GM23248 (cell line): ENCODE data around the gene JDP2. TPM values are rescaled to one million over a fixed set of nuclear protein-coding genes. Genes with fewer than 3 reads are reported as not detected.

ENCODE experiments used
- DNase-seq: peaks from one replicate; pipeline ENCODE4 v3.0.0-alpha.2; 2015
- H2AFZ ChIP-seq: fragments of 200-600 bp; sonication (generic); 2 replicates; pipeline ENCODE4 v1.6.1; 2016; ENCODE audit warnings: antibody characterized with exemption
- H3F3A ChIP-seq: fragments of 200-600 bp; sonication (generic); 2 replicates; pipeline ENCODE4 v1.6.1; 2016; ENCODE audit warnings: mild to moderate bottlenecking, antibody characterized with exemption, mixed run types; ENCODE audit not compliant: insufficient read depth
- H3K27ac ChIP-seq: fragments of 200-600 bp; sonication (generic); 2 replicates; pipeline ENCODE4 v1.5.1; 2016; ENCODE audit warnings: mild to moderate bottlenecking
- H3K27me3 ChIP-seq: fragments of 200-600 bp; sonication (generic); replicated peaks from 2 replicates; pipeline ENCODE4 v1.6.1; 2016; ENCODE audit warnings: mild to moderate bottlenecking; ENCODE audit not compliant: insufficient read depth
- H3K36me3 ChIP-seq: fragments of 200-600 bp; sonication (generic); 2 replicates; pipeline ENCODE4 v1.6.1; 2016; ENCODE audit warnings: low read depth, mild to moderate bottlenecking
- H3K4me1 ChIP-seq: fragments of 200-600 bp; sonication (generic); 2 replicates; pipeline ENCODE4 v1.6.1; 2016; ENCODE audit warnings: mild to moderate bottlenecking; ENCODE audit not compliant: insufficient read depth
- H3K4me2 ChIP-seq: fragments of 200-600 bp; sonication (generic); one replicate; pipeline ENCODE4 v1.6.1; 2016; ENCODE audit warnings: mild to moderate bottlenecking; ENCODE audit not compliant: unreplicated experiment
- H3K4me3 ChIP-seq: fragments of 200-600 bp; sonication (generic); 2 replicates; pipeline ENCODE4 v1.5.1; 2016; ENCODE audit warnings: mild to moderate bottlenecking
- H3K79me2 ChIP-seq: fragments of 200-600 bp; sonication (generic); 2 replicates; pipeline ENCODE4 v1.6.1; 2016; ENCODE audit warnings: mild to moderate bottlenecking; ENCODE audit not compliant: insufficient read depth
- H3K9ac ChIP-seq: fragments of 200-600 bp; sonication (generic); 2 replicates; pipeline ENCODE4 v1.6.1; 2016; ENCODE audit warnings: mild to moderate bottlenecking
- H3K9me2 ChIP-seq: fragments of 200-600 bp; sonication (generic); 2 replicates; pipeline ENCODE4 v1.6.1; 2016; ENCODE audit warnings: mixed run types, mild to moderate bottlenecking, moderate library complexity; ENCODE audit not compliant: insufficient read depth
- H3K9me3 ChIP-seq: fragments of 200-600 bp; sonication (generic); one replicate; pipeline ENCODE4 v1.6.1; 2017; ENCODE audit warnings: low read depth
- H4K20me1 ChIP-seq: fragments of 200-600 bp; sonication (generic); 2 replicates; pipeline ENCODE4 v1.6.0; 2016; ENCODE audit not compliant: insufficient read depth
- EZH2 ChIP-seq: fragments of 200-600 bp; sonication (generic); IDR thresholded peaks from 2 replicates; pipeline ENCODE4 v1.6.1; 2018; ENCODE audit warnings: antibody characterized with exemption, mild to moderate bottlenecking; ENCODE audit not compliant: insufficient read depth, poor library complexity, severe bottlenecking
- EZH2phosphoT487 ChIP-seq: fragments of 200-600 bp; sonication (generic); IDR thresholded peaks from 2 replicates; pipeline ENCODE4 v1.6.1; 2018; ENCODE audit warnings: antibody characterized with exemption, moderate library complexity, mild to moderate bottlenecking, low read depth; ENCODE audit not compliant: insufficient read depth
- WGBS, 2 experiments: methylation state at CpG; one replicate each; pipeline ENCODE4 v1.1.6; 2015 to 2017; ENCODE audit warnings: low lambda C conversion rate in 2 of 2, low coverage in 1 of 2; ENCODE audit errors: missing lambda C conversion rate in 2 of 2; 5-methylcytosine and 5-hydroxymethylcytosine counted together
- in situ Hi-C: fragments of 300-500 bp; cut with MboI; formaldehyde crosslinking; loops from 2 replicates; pipeline ENCODE4 v1.15.0; 2020
- polyA plus RNA-seq: library from polyadenylated mRNA; unstranded; fragments of >200 nt; fragmentation: Nextera tagmentation; extraction: Ambion mirVana; gene quantifications from 2 replicates; pipeline ENCODE4 v1.2.1, GENCODE V29; 2016
- total RNA-seq: library from RNA; depleted of rRNA; stranded (reverse); fragments of >200 nt; shearing (Covaris generic); gene quantifications from 2 replicates; pipeline ENCODE4 v1.2.3, GENCODE V29; 2014

The JDP2 gene
- total and polyA plus RNA-seq, 2 experiments from 2014 or later, result 20.0 to 163 TPM

DNA sequence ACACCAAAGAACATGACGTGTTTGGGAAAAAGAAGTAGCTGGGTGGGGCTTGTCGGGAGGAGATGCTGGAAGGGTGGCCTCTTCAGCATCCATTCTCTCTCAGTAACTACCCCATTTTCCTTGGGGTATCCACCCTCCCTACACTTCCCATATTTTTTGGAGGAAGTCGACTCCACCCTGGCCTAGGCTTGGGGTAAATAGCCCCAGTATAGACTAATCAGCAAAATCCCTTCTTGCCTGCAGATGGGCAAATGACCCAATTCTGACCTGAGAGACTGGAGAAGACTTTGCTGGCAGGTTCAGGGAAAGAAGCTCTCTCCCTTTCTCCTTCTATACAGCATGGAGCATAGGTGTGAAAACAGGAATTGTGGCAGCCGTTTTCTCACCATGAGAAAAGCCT is 28.5 kb upstream of the JDP2 start:
- Histone ChIP-seq H3K4me1 (peaks cover 17% of the 10 kb centered on the region), H3K36me3 (no peaks in the 10 kb centered on the region), H3K9ac (no peak overlapping the region), H3K79me2 (no peaks in the 10 kb centered on the region), H3K4me3 (no peak overlapping the region), H3K27me3 (peaks cover 18% of the 10 kb centered on the region), H3K9me2 (no peaks in the 10 kb centered on the region), H3K27ac (no peak overlapping the region), H3K4me2 (no peak overlapping the region), H2AFZ (no peak overlapping the region), H4K20me1 (no peaks in the 10 kb centered on the region), H3K9me3 (no peaks in the 10 kb centered on the region), H3F3A (no peaks in the 10 kb centered on the region)
- no peak for DNase-seq
- TF ChIP-seq EZH2phosphoT487 (no peak), EZH2 (no peak)
- WGBS, 2 experiments, result 85 to 93% methylated on average over 4 of the region's 4 CpGs
- in situ Hi-C loops, result no loop called here

- in situ Hi-C loops, result no loop called here
- Histone ChIP-seq H3K27me3 (peaks cover 15% of the 10 kb centered on the region), H3K9me3 (no peaks in the 10 kb centered on the region), H3K4me1 (peaks cover 17% of the 10 kb centered on the region), H4K20me1 (no peaks in the 10 kb centered on the region), H3K4me2 (no peak overlapping the region), H3K79me2 (no peaks in the 10 kb centered on the region), H3K27ac (no peak overlapping the region), H3K36me3 (no peaks in the 10 kb centered on the region), H3F3A (no peaks in the 10 kb centered on the region), H2AFZ (no peak overlapping the region), H3K4me3 (no peak overlapping the region), H3K9me2 (no peaks in the 10 kb centered on the region), H3K9ac (0 out of 2 replicates have a peak overlapping the region, but pooled peaks have one; percentile 58)
- peak; percentile 85 for DNase-seq
- no peak for TF ChIP-seq EZH2phosphoT487
- TF ChIP-seq EZH2, result no peak
- WGBS, 2 experiments, result 6 to 15% methylated on average over 7 of the region's 7 CpGs
Measured at GRCh38 chr14:75399843-75400775, 27.7 kb upstream of the JDP2 start.

GRCh38 chr14:75401361-75401760 is 26.5 kb upstream of the JDP2 start:
- H3K36me3 ChIP-seq, result no peaks in the 10 kb centered on the region
- DNase-seq, result peak; percentile 76
- no peaks in the 10 kb centered on the region for H3K79me2 ChIP-seq
- H3K27ac ChIP-seq, result no peak overlapping the region
- H3K9ac ChIP-seq, result peak overlapping the region; percentile 58
- peak overlapping the region; percentile 5 for H3K4me2 ChIP-seq
- H3K27me3 ChIP-seq, result peaks cover 3% of the 10 kb centered on the region
- no peaks in the 10 kb centered on the region for H3K9me3 ChIP-seq
- no peaks in the 10 kb centered on the region for H3F3A ChIP-seq
- TF ChIP-seq EZH2phosphoT487, result no peak
- TF ChIP-seq EZH2, result no peak
- no peaks in the 10 kb centered on the region for H3K9me2 ChIP-seq
- no peaks in the 10 kb centered on the region for H4K20me1 ChIP-seq
- H2AFZ ChIP-seq, result peak overlapping the region; percentile 60
- peaks cover 17% of the 10 kb centered on the region for H3K4me1 ChIP-seq
- H3K4me3 ChIP-seq, result no peak overlapping the region
- in situ Hi-C loops, result no loop called here
- 11 to 13% methylated on average over 10 of the region's 10 CpGs for WGBS, 2 experiments

- no peaks in the 10 kb centered on the region for H3K9me2 ChIP-seq
- WGBS, 2 experiments, result 88 to 94% methylated on average over 5 of the region's 5 CpGs
- H3K9me3 ChIP-seq, result no peaks in the 10 kb centered on the region
- no peak overlapping the region for H3K4me2 ChIP-seq
- H3K27ac ChIP-seq, result no peak overlapping the region
- H3K27me3 ChIP-seq, result no peaks in the 10 kb centered on the region; the same call in 1 of the 2 replicates
- no peak for DNase-seq
- no peaks in the 10 kb centered on the region for H3K36me3 ChIP-seq
- no peaks in the 10 kb centered on the region for H3F3A ChIP-seq
- H3K4me1 ChIP-seq, result peaks cover 17% of the 10 kb centered on the region
- TF ChIP-seq EZH2phosphoT487 (no peak), EZH2 (no peak)
- H3K79me2 ChIP-seq, result no peaks in the 10 kb centered on the region
- no peaks in the 10 kb centered on the region for H4K20me1 ChIP-seq
- H3K9ac ChIP-seq, result no peak overlapping the region
- in situ Hi-C loops, result no loop called here
- H3K4me3 ChIP-seq, result no peak overlapping the region
- no peak overlapping the region for H2AFZ ChIP-seq
Measured at GRCh38 chr14:75402867-75403413, 24.9 kb upstream of the JDP2 start.
